Endothelial cell of umbilical vein (primary cell): ENCODE data around the gene VWA8.

Source experiments
- JUN ChIP-seq: IDR thresholded peaks from 2 replicates; pipeline ENCODE4 v1.6.1; 2011; ENCODE audit warnings: borderline replicate concordance, low read depth; ENCODE audit not compliant: insufficient read length, insufficient read depth
- POLR2AphosphoS5 ChIP-seq: IDR thresholded peaks from 2 replicates; pipeline ENCODE4 v1.6.1; 2012; ENCODE audit warnings: low read depth, mild to moderate bottlenecking, control low read depth, low read length, moderate library complexity; ENCODE audit not compliant: insufficient read depth
- TF ChIP-seq, protein P1 (sequence below), 2 donors: IDR thresholded peaks; 1 replicate in 1 of 2; 2 replicates in 1 of 2; pipeline ENCODE4 v1.5.1; 2011; ENCODE audit warnings: low read length in 2 of 2, mild to moderate bottlenecking in 2 of 2, moderate library complexity in 2 of 2, control low read depth in 1 of 2, inconsistent platforms in 1 of 2, low read depth in 1 of 2; ENCODE audit not compliant: insufficient read depth in 1 of 2; ENCODE audit errors: extremely low read depth in 1 of 2

DNA sequence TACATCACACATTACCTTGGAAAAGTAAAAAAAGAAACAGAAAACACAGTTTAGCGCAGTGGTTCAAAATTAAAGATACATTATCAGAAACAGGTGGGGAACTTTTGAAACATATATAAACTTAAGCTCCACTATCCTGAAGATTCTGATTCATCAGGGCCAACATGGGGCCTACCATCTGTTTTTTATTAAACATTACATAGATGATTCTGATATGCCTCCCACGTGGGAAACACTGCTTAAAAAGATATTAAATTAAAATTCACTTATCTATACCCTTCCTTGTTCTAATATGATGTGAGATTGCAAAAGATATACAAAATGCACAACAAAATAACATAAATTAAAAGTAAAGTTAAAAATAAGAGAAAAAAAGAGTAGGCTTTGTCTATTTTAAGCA lies 125.0 kb downstream of the VWA8 start:
- TF ChIP-seq POLR2AphosphoS5 (no peak), JUN (no peak)
- TF ChIP-seq, protein P1, sequence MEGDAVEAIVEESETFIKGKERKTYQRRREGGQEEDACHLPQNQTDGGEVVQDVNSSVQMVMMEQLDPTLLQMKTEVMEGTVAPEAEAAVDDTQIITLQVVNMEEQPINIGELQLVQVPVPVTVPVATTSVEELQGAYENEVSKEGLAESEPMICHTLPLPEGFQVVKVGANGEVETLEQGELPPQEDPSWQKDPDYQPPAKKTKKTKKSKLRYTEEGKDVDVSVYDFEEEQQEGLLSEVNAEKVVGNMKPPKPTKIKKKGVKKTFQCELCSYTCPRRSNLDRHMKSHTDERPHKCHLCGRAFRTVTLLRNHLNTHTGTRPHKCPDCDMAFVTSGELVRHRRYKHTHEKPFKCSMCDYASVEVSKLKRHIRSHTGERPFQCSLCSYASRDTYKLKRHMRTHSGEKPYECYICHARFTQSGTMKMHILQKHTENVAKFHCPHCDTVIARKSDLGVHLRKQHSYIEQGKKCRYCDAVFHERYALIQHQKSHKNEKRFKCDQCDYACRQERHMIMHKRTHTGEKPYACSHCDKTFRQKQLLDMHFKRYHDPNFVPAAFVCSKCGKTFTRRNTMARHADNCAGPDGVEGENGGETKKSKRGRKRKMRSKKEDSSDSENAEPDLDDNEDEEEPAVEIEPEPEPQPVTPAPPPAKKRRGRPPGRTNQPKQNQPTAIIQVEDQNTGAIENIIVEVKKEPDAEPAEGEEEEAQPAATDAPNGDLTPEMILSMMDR (IDR thresholded peaks at IDR 0.05; ENCODE audit: extremely low read depth in 1 of 2, insufficient read depth in 1 of 2, low read depth in 1 of 2, low read length in 2 of 2): no peak
